HL-60/S4 treated with retinoic acid at 250 ng/mL for 4 days and 3 days (cell line): Measurements from ENCODE around the gene RNF40.

Source experiments
- in situ Hi-C: fragments of 300-500 bp; cut with MboI; formaldehyde crosslinking; loops from 2 replicates; pipeline ENCODE4 v1.7.0; 2022; ENCODE audit warnings: low sequenced_read_pairs

Gene RNF40

GRCh38 chr16:30761427-30761927, 645 bp upstream of the RNF40 start:
- in situ Hi-C loops, result no loop called here

DNA sequence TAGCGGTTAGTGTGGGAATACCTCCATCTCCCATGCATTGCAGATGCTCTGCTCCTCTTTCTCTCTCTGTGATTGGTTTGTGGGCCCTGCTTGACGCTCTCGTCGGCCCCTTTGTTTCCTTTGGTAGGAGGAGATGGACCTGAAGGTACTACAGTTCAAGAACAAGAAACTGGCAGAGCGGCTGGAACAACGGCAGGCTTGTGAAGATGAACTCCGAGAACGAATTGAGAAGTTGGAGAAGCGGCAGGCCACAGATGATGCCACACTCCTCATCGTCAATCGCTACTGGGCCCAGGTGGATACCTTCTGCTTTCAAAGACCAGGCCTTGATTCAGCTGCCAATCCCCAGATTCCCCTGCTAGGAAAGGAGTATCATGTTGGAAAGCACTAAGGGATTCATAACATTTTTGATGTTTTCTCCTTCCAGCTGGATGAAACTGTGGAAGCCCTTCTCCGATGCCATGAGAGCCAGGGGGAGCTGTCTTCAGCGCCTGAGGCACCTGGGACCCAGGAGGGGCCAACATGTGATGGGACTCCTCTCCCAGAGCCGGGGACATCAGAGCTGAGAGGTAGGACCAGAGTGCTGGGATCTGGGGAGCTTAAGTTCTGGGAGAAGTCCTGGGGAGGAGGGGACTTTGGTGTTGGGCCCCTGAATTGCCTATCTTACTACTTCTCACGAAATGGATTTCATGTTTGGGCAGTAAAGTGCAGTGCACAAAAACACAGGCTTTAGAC, 1.0 kb downstream of the RNF40 start:
- in situ Hi-C loops, result no loop called here

DNA sequence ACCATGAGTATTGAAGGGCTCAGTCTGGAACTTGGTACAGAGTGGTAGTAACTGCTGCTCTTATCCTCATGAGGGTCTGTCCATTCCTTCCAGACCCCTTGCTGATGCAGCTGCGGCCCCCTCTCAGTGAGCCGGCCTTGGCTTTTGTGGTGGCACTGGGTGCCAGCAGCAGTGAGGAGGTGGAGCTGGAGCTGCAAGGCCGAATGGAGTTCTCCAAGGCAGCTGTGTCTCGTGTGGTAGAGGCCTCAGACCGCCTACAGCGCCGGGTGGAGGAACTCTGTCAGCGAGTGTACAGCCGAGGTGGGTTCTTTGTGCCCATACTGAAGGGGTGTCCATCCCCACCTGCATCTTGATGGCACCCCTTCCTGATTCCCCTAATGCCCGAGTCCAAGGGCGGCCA, 2.0 kb downstream of the RNF40 start:
- in situ Hi-C loops, result no loop called here

- in situ Hi-C loops, result no loop called here
These were observed 2.8 kb downstream of the RNF40 start for GRCh38 chr16:30764816-30765465.

DNA sequence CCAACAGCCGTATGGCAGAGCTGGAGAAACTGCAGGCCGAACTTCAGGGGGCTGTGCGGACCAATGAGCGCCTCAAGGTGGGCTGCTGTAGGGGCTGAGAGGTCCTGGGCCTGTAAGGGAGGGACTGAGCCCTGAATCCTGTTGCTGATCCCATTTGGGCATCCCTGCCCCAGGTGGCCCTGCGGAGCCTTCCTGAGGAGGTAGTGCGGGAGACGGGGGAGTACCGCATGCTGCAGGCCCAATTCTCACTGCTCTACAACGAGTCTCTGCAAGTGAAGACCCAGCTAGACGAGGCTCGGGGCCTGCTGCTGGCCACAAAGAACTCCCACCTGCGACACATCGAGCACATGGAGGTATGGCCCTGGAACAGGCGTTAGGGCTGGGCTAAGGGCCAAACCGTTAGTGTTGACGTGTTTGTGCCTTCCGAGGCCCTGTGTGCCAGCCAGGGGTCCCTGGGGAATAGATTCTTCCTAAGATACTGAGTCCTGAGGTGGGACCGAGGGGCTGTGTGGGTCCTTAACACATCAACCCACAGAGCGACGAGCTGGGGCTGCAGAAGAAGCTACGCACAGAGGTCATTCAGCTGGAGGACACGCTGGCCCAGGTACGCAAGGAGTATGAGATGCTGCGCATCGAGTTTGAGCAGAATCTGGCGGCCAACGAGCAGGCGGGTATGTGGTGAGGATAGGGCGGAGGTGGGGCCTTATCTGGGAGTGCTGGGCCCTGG, 4.2 kb downstream of the RNF40 start:
- in situ Hi-C loops, result no loop called here

GRCh38 chr16:30766933-30767284, 4.8 kb downstream of the RNF40 start:
- in situ Hi-C loops, result no loop called here

DNA sequence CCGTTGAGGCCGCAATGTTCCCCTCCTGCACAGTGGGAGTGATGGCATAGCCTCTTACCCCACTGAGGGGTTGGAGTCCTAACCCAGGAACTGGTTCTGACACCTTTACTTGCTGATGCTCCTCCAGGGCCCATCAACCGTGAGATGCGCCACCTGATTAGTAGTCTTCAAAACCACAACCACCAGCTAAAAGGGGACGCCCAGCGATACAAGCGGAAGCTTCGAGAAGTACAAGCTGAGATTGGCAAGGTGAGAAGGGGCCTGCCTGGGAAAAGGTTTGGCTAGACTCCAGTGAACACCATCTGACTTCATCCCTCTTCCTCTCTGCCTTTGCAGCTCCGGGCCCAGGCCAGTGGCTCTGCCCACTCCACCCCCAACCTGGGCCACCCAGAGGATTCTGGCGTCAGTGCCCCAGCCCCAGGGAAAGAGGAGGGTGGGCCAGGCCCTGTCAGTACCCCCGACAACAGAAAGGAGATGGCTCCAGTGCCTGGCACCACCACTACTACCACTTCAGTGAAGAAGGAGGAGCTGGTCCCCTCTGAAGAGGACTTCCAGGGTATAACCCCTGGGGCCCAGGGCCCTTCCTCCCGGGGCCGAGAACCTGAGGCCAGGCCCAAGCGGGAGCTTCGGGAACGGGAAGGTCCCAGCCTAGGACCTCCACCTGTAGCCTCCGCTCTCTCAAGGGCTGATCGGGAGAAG, 5.8 kb downstream of the RNF40 start:
- in situ Hi-C loops, result no loop called here

DNA sequence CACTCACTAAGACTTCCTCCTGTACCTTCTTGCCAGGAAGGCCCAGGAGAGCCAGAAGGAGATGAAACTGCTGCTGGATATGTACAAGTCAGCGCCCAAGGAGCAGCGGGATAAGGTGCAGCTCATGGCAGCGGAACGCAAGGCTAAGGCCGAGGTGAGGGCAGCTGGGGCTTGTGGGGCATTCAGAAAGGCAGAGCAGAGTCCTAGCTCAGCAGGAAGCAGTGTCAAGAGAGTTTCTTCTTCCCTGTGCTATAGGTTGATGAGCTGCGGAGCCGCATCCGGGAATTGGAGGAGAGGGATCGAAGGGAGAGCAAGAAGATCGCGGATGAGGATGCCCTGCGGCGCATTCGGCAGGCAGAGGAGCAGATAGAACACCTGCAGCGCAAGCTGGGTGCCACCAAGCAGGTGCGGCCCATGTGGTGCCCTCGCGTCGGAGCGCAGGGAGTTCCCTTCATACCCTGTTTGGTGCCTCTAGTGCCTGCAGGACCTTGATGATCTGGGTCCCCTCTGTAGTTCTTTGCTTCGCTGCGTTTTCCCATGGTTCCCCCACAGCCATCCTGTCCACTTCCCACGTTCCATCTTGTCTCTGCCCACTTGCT, 6.6 kb downstream of the RNF40 start:
- in situ Hi-C loops, result no loop called here

DNA sequence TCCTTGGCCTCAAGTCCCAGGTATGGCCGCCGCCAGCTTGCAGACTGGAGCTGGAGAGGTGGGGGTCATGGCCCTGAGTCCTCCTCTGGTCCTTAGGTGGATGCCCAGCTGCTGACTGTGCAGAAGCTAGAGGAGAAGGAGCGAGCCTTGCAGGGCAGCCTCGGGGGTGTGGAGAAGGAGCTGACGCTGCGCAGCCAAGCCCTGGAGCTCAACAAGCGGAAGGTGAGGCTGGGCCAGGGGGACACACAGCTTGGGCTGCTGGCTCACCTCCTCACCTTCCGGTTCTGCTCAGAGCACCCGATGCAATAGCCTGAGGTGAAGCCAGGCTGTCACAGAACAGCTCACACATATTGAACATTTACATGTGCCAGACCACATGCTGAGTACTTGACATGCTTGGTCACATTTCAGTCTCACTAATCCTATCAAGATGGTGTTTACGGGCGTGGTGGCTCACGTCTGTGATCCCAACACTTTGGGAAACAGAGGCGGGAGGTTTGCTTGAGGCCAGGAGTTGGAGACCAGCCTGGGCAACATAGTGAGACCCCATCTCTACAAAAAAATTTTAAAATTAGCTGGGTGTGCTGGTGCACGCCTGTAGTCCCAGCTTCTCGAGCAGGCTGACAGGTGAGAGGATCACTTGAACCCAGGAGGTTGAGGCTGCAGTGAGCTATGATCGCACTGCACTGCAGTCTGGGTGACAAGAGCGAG, 7.4 kb downstream of the RNF40 start:
- in situ Hi-C loops, result no loop called here

- in situ Hi-C loops, result no loop called here
These were observed 9.6 kb downstream of the RNF40 start for GRCh38 chr16:30771726-30772125.

DNA sequence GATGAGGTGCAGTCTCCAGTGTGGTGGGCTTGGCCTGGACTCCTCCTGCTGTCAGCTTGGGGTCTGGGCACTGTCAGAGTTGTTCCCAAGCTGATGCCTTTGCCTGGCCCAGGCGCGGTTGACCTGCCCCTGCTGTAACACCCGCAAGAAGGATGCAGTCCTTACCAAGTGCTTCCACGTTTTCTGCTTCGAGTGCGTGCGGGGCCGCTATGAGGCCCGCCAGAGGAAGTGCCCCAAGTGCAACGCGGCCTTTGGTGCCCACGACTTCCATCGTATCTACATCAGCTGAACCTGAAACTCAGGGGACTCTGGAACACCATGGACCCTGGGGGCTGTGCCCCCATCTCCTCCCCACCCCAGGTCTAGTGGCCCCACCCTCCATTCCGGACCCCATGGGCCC, 11.7 kb downstream of the RNF40 start:
- in situ Hi-C loops, result no loop called here

DNA sequence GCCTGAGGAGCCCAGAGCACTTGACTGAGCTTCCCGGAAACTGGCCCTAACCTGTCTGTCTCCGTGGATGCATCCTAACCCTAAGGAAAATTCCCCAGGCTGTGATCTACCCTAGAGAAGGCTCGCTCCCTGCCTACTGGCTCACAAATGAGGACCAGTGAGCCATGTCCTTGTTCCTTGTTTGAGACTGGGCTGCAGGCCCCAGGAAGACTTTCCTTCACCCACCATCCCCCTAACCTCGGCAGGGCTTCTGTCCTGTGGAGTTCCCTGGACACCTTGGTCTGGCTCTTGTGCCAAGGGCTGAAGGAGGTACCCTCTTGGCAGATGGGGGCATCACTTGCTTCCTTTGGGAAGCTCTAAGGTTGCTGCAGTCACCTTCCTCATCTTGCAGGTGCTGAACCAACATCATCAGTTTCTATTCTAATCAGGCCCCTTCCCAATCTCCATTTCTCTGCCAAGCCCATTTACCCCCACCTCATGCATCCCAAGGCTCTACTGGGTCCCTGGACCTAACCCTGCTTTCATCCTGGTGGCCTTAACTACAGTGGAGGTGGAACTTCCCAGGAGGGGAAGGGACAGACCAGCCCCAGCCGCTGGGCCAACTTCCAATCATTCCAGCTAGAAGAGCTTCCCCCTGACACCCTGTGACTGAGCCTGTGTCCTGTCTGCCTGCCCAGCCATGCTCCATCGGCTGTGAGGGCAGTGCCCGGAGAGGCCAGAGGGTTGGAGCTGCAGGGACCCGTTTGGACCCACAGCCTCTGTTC, 12.4 kb downstream of the RNF40 start:
- in situ Hi-C loops, result no loop called here

DNA sequence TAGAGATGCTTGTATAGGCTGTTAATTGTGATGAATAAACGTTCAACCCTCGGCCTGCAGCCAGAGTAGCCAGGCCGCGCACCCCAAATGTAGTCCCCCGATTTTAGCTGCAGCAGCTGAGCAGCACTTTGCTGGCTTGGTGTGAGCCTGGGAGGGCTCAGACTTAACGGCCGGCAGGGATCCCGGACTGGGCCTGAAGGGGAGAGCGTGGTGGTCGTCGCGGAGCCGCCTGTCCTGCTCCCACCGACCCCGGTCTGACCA, 12.9 kb downstream of the RNF40 start:
- in situ Hi-C loops, result no loop called here

DNA sequence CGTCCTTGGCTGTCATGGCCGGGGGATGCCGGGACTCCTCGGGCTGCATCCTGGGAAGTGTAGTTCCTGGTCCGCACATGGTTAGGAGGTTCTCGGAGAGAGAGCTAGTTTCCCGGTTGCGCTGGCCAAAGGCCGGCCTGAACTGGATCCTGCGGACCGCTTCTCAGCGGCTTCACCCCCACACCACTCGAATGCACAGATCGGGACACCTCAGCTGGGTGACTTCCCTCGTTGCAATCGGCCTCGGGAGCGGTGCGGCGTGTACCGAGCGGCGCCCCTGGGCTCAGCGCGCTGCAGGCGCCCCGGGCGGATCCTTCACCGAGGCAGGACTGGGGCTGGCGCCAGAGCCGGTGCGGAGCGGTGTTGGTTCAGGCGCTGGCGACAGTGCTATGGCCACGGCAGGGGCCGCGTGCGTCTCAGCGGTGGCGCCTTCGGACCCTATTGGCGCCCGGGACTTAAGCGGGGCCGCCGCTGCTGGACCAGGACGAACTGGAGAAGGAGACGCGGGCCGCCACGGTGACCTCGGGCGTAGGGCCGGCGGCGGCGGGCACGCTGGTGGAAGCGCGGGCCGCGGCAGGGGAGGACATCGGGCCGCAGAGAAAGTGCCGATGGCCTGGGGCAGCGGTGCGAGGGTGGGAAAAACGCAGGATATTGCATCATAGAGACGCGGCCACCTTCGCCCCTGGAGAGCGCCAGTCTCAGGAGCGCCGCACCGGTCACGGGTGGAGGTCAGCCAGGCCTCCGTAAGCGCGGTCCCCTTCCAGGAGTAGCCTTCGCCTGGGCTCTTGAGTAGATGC, 13.5 kb downstream of the RNF40 start:
- in situ Hi-C loops, result no loop called here

- in situ Hi-C loops, result no loop called here
These were observed 15.6 kb downstream of the RNF40 start for GRCh38 chr16:30777591-30778297.

GRCh38 chr16:30778549-30779244, 16.6 kb downstream of the RNF40 start:
- in situ Hi-C loops, result no loop called here

- in situ Hi-C loops, result no loop called here
These were observed 17.5 kb downstream of the RNF40 start for GRCh38 chr16:30779596-30779995.

DNA sequence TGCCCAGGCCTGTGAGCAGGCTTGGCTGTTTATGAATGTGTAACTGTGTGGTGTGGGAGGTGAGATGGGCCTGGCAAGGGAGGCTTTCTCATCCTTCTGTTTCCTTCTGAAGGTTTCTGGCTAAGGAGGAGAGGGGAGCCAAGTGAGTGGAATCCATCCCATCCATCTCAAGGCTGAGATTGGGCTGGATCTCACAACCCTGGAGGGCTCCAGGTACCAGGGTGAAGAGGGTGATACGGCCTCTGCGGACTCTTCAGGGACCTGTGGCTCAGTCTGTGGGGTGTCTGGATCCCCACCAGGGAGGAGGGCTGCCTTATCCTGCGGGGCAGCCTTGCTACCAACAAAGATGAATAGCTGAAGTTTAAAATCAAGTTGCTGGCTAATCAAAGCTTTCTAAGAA, 17.9 kb downstream of the RNF40 start:
- in situ Hi-C loops, result no loop called here
